Measurements from ENCODE around the gene SLC25A38. TPM values are rescaled to one million over a fixed set of nuclear protein-coding genes. Genes with fewer than 3 reads are reported as not detected.

The SLC25A38 gene
- total RNA-seq, 1 experiment from 2014 or later, result 48.2 TPM

DNA sequence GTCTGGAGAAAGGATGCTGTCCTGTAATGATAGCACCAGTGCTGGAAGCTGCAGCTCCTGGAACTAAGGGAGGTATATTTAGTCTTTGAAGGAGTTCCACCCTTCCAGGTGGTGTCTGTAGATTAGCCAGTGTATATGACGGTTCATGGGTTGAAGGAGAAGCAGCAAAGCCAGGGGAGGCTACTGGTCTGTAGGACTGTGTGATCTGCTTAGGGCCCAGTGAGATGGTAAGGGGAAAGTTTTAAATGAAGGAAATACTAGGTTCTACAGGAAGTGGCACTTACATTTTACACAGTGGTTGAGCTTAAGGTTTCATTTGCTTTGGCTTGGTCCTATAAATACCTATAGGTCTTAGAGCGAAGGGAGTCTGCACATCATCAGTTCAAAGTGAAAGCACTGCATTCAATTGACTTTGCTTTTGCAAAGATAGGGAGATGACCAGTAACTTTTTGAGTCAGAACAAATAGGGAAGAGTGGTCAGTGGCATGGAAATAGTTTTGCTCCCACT is 5.6 kb downstream of the SLC25A38 start:
- Histone ChIP-seq H2AK5ac (ENCODE audit: insufficient read length, low read length) (no peak overlapping the region), H4K91ac (ENCODE audit: insufficient read length, low read depth, low read length) (no peak overlapping the region), H4K5ac (ENCODE audit: insufficient read length, low read depth, low read length) (no peak overlapping the region), H3K9ac (ENCODE audit: extremely low read depth, insufficient read length, low read length) (no peak overlapping the region), H3K79me2 (ENCODE audit: insufficient read depth, low read length) (peaks cover 28% of the 10 kb centered on the region; the same call in 1 of the 2 replicates), H3K27me3 (ENCODE audit: insufficient read depth, low read length) (no peaks in the 10 kb centered on the region), H4K8ac (replicated peaks; ENCODE audit: insufficient read length, low read depth, low read length) (no peak overlapping the region), H3K23ac (ENCODE audit: insufficient read length, low read depth, low read length) (no peak overlapping the region), H2BK5ac (ENCODE audit: insufficient read length, low read length) (no peak overlapping the region), H2AFZ (ENCODE audit: low read length) (no peak overlapping the region), H3K56ac (ENCODE audit: insufficient read length, low read depth, low read length) (no peak overlapping the region), H3K4me1 (ENCODE audit: insufficient read depth, low read length) (no peaks in the 10 kb centered on the region), H2BK20ac (ENCODE audit: low read depth, low read length, poor library complexity, severe bottlenecking) (no peak overlapping the region), H3K4me2 (ENCODE audit: insufficient read depth, insufficient read length, low read length) (no peak overlapping the region), H2BK12ac (ENCODE audit: insufficient read length, low read depth, low read length) (no peak overlapping the region), H4K20me1 (ENCODE audit: control insufficient read depth, insufficient read depth, insufficient read length) (no peaks in the 10 kb centered on the region), H3T11ph (ENCODE audit: low read length) (no peak overlapping the region), H3K18ac (ENCODE audit: insufficient read length, low read depth, low read length) (no peak overlapping the region), H3K23me2 (ENCODE audit: insufficient read length, low read depth, low read length, poor library complexity, severe bottlenecking) (no peaks in the 10 kb centered on the region), H3K79me1 (ENCODE audit: insufficient read depth, low read depth, low read length, poor library complexity, severe bottlenecking) (peaks cover 11% of the 10 kb centered on the region), H2BK15ac (ENCODE audit: low read depth, low read length) (no peak overlapping the region), H3K4ac (ENCODE audit: low read depth, low read length) (no peak overlapping the region), H3K14ac (ENCODE audit: insufficient read depth, low read length) (no peak overlapping the region), H3K27ac (ENCODE audit: insufficient read length, low read depth, low read length) (no peak overlapping the region), H3K9me3 (ENCODE audit: control insufficient read depth, low read depth, low read length) (no peaks in the 10 kb centered on the region), H2BK120ac (ENCODE audit: low read depth, low read length, poor library complexity, severe bottlenecking) (no peak overlapping the region)
- H3K4me3 Mint-ChIP-seq, result no peak overlapping the region
- H3K27me3 Mint-ChIP-seq (ENCODE audit: low read depth), result no peaks in the 10 kb centered on the region
- no peak for DNase-seq
- peaks cover 10 to 26% of the 10 kb centered on the region in 2 experiments for H3K4me1 Mint-ChIP-seq
- H3K27ac Mint-ChIP-seq, result peak overlapping the region in 2 of 3 experiments; percentile 49 to 63; a peak in 3 of 7 replicates
- H3K36me3 Mint-ChIP-seq (ENCODE audit: insufficient read depth in 1 of 3, low read depth in 3 of 3), result peaks cover 23 to 58% (median 39%) of the 10 kb centered on the region in 3 experiments; a peak in 6 of 7 replicates
- no peaks in the 10 kb centered on the region for H3K9me3 Mint-ChIP-seq
- TF ChIP-seq, protein P1, sequence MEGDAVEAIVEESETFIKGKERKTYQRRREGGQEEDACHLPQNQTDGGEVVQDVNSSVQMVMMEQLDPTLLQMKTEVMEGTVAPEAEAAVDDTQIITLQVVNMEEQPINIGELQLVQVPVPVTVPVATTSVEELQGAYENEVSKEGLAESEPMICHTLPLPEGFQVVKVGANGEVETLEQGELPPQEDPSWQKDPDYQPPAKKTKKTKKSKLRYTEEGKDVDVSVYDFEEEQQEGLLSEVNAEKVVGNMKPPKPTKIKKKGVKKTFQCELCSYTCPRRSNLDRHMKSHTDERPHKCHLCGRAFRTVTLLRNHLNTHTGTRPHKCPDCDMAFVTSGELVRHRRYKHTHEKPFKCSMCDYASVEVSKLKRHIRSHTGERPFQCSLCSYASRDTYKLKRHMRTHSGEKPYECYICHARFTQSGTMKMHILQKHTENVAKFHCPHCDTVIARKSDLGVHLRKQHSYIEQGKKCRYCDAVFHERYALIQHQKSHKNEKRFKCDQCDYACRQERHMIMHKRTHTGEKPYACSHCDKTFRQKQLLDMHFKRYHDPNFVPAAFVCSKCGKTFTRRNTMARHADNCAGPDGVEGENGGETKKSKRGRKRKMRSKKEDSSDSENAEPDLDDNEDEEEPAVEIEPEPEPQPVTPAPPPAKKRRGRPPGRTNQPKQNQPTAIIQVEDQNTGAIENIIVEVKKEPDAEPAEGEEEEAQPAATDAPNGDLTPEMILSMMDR (conservative IDR thresholded peaks at IDR 0.05), result no peak
- WGBS (ENCODE audit: extremely low coverage, insufficient read length, low lambda C conversion rate), result no CpG with 5 or more reads among the region's 2 CpGs

Measured in H9 (cell line).